Measurements from ENCODE around the gene PSD2.

The PSD2 gene

DNA sequence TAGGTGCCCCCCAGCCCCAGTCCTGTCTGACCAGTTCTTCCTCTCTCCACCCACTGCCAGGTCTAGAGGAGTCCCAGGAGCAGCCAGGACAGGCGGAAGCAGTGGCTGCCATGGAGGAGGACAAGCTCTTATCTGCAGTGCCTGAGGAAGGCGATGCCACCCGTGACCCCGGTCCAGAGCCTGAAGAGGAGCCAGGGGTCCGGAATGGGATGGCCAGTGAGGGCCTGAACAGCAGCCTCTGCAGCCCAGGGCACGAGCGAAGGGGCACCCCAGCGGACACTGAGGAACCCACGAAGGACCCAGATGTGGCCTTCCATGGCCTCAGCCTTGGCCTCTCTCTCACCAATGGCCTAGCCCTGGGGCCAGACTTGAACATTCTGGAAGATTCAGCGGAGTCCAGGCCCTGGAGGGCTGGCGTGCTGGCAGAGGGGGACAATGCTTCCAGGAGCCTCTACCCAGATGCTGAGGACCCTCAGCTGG lies 13.8 kb downstream of the PSD2 start:
- in situ Hi-C loops (cut with HindIII; ENCODE audit: low pct_ligation_motif_present, low sequenced_read_pairs) = no loop called here
- Histone ChIP-seq H3K27ac (no peak overlapping the region), H3K27me3 (replicated peaks) (no peaks in the 10 kb centered on the region), H3K36me3 (replicated peaks) (no peaks in the 10 kb centered on the region), H3K4me3 (ENCODE audit: low read depth, low read length) (no peak overlapping the region)
- no peak for DNase-seq
- TF ChIP-seq, protein P1, sequence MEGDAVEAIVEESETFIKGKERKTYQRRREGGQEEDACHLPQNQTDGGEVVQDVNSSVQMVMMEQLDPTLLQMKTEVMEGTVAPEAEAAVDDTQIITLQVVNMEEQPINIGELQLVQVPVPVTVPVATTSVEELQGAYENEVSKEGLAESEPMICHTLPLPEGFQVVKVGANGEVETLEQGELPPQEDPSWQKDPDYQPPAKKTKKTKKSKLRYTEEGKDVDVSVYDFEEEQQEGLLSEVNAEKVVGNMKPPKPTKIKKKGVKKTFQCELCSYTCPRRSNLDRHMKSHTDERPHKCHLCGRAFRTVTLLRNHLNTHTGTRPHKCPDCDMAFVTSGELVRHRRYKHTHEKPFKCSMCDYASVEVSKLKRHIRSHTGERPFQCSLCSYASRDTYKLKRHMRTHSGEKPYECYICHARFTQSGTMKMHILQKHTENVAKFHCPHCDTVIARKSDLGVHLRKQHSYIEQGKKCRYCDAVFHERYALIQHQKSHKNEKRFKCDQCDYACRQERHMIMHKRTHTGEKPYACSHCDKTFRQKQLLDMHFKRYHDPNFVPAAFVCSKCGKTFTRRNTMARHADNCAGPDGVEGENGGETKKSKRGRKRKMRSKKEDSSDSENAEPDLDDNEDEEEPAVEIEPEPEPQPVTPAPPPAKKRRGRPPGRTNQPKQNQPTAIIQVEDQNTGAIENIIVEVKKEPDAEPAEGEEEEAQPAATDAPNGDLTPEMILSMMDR (IDR thresholded peaks at IDR 0.05; ENCODE audit: low read depth, low read length, missing control alignments) = no peak

DNA sequence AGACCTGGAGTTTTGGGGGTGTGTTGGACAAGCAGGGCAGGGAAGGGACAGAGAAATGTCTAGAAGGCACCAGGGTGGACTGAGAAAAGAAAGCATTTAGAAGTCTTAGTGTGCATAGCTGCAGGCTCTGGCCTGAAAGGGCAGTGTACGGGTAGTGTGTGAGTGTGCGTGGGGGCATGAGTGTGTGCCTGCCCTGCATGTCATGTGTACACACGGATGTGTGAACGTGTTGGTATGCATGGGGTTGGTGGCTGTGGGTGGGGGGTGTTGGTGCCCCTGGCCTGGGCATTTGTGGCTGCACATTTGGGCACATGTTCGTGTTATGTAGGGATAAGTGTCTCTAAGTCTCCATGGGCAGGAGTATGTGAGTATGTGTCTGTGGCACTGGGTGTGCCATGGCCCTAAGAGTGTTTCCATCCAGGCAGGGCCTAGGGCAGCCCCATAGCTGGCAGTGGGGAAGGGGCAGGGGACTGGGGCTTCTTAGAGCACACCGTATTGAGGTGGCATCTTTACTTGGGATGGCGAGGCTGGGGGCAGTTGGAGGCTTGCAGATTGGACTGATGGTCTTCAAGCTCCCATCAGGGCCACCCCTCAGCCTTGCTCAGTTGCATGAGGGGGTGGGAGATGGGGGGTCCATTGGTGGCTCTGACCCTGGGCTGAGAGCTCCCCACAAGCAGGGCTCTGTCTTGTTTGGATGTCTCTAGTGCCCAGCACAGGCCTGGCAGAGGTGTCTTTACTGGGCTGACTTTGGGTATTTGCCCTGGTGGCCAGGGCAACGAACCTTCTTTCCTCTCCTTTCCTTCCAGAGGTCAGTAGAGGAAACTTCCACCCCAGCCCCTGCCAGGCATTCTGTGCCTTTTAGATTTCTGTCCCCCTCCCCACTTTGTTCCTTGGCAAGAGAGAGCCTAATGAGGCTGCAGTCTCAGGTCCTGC lies 15.0 kb downstream of the PSD2 start:
- Histone ChIP-seq H3K27ac (no peak overlapping the region), H3K4me3 (ENCODE audit: low read depth, low read length) (no peak overlapping the region), H3K27me3 (replicated peaks) (no peaks in the 10 kb centered on the region), H3K36me3 (replicated peaks) (no peaks in the 10 kb centered on the region)
- in situ Hi-C loops (cut with HindIII; ENCODE audit: low pct_ligation_motif_present, low sequenced_read_pairs) = no loop called here
- TF ChIP-seq, protein P1 (IDR thresholded peaks at IDR 0.05; ENCODE audit: low read depth, low read length, missing control alignments) = no peak
- DNase-seq = no peak

DNA sequence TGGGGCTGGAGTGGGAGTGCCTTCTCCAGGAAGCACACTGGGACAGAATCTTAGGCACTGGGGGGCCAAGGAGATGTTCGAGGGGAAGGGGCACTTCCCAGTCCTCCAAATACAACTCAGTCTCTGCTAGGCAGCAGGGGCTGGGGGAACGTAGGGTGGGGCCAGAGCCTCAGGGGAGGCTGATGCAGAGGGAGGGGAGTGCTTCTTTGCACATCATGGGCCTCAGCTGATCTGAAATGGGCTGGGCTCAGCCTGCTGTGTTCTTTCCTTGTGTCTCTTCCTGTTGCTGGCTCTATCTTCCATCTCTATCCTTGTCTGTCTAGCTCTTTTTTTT lies 15.6 kb downstream of the PSD2 start:
- Histone ChIP-seq H3K27ac (no peak overlapping the region), H3K4me3 (ENCODE audit: low read depth, low read length) (no peak overlapping the region), H3K36me3 (replicated peaks) (no peaks in the 10 kb centered on the region), H3K27me3 (replicated peaks) (no peaks in the 10 kb centered on the region)
- in situ Hi-C loops (cut with HindIII; ENCODE audit: low pct_ligation_motif_present, low sequenced_read_pairs) = no loop called here
- TF ChIP-seq, protein P1 (IDR thresholded peaks at IDR 0.05; ENCODE audit: low read depth, low read length, missing control alignments) = no peak
- DNase-seq = no peak

DNA sequence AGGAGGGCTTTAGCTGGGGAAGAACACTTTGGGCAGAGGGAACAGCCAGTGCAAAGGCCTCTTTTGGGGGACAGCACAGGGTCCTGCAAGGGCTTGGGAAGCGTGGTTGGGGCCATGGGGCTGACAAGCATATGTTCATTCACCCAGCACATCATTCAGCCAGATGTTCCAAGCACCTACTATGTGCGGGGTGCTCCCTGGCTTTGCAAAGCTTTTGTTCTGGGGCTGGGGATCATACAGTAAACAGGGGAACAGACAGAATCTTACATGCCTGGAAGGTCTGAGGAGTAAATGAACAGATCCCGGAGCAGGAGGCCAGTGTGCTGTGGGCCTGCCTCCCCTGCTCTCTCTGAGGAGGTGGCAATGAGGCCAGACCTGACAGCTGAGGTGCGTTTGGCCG lies 16.7 kb downstream of the PSD2 start:
- no peaks in the 10 kb centered on the region for H3K27me3 ChIP-seq (replicated peaks)
- DNase-seq = no peak
- H3K4me3 ChIP-seq (ENCODE audit: low read depth, low read length) = no peak overlapping the region
- in situ Hi-C loops (cut with HindIII; ENCODE audit: low pct_ligation_motif_present, low sequenced_read_pairs) = no loop called here
- no peaks in the 10 kb centered on the region for H3K36me3 ChIP-seq (replicated peaks)
- no peak overlapping the region for H3K27ac ChIP-seq
- TF ChIP-seq, protein P1 (IDR thresholded peaks at IDR 0.05; ENCODE audit: low read depth, low read length, missing control alignments) = no peak

DNA sequence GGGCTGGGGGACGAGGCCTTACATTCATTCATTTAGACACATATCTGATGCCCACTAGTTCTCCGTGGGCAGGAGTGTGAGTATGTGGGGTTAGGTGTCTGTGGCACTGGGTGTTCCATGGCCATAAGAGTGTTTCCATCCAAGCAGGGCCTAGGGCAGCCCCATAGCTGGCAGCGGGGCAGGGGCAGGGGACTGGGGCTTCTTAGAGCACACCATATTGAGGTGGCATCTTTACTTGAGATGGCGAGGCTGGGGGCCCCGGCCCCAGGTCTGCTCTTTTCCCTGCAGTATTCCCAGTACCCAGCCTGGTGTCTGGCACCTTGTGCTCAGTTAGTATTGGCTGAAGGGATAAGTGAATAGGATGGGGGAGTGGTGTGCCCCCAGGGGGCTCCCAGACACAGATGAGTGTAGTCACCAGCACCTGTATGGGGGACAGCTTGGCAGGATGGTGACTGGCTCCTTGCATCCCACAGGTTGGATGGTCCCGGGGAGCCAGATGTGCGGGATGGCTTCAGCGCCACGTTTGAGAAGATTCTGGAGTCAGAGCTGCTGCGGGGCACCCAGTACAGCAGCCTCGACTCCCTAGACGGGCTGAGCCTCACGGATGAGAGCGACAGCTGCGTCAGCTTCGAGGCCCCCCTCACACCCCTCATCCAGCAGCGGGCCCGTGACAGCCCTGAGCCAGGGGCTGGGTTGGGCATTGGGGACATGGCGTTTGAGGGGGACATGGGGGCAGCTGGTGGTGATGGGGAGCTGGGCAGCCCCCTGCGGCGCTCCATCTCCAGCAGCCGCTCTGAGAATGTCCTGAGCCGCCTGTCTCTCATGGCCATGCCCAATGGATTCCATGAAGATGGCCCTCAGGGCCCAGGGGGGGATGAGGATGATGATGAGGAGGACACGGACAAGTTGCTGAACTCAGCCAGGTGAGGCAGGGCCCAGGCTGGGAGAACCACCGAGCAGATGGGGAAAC lies 17.5 kb downstream of the PSD2 start:
- Histone ChIP-seq H3K4me3 (ENCODE audit: low read depth, low read length) (no peak overlapping the region), H3K27ac (no peak overlapping the region), H3K27me3 (replicated peaks) (no peaks in the 10 kb centered on the region), H3K36me3 (replicated peaks) (no peaks in the 10 kb centered on the region)
- TF ChIP-seq, protein P1 (IDR thresholded peaks at IDR 0.05; ENCODE audit: low read depth, low read length, missing control alignments) = no peak
- in situ Hi-C loops (cut with HindIII; ENCODE audit: low pct_ligation_motif_present, low sequenced_read_pairs) = no loop called here
- no peak for DNase-seq

All from brain microvascular endothelial cell (primary cell).